HG03457 (cell line): ENCODE measurements around the gene LCLAT1.
"Not testable (repeated sequence)": the region's sequence is repeated elsewhere in the genome, so short reads cannot be mapped to it uniquely, and the experiment has no call there.

Source experiments
- ATAC-seq: cut with Tn5 transposase; IDR thresholded peaks from one replicate; pipeline ENCODE4 v1.9.1; 2021; ENCODE audit warnings: moderate number of reproducible peaks; ENCODE audit not compliant: unreplicated experiment

LCLAT1 gene

GRCh38 chr2:30453498-30453897, 6.5 kb downstream of the LCLAT1 start:
- ATAC-seq = no peak

- no peak for ATAC-seq
These were observed 7.5 kb downstream of the LCLAT1 start for GRCh38 chr2:30454571-30454970.

GRCh38 chr2:30455114-30455738, 8.2 kb downstream of the LCLAT1 start:
- no peak for ATAC-seq

- ATAC-seq = no peak
These were observed 9.1 kb downstream of the LCLAT1 start for GRCh38 chr2:30456106-30456505.

- no peak for ATAC-seq
These were observed 9.5 kb downstream of the LCLAT1 start for GRCh38 chr2:30456579-30456978.

- ATAC-seq = no peak
These were observed 10.2 kb downstream of the LCLAT1 start for GRCh38 chr2:30457296-30457695.

- no peak for ATAC-seq
These were observed 12.1 kb downstream of the LCLAT1 start for GRCh38 chr2:30459140-30459539.

- no peak for ATAC-seq
These were observed 15.2 kb downstream of the LCLAT1 start for GRCh38 chr2:30462131-30462857.

- no peak for ATAC-seq
These were observed 16.5 kb downstream of the LCLAT1 start for GRCh38 chr2:30463535-30463934.

GRCh38 chr2:30464544-30465170, 17.6 kb downstream of the LCLAT1 start:
- ATAC-seq = no peak

- no peak for ATAC-seq
These were observed 18.1 kb downstream of the LCLAT1 start for GRCh38 chr2:30465171-30465545.

- ATAC-seq = no peak
These were observed 19.2 kb downstream of the LCLAT1 start for GRCh38 chr2:30466216-30466615.

GRCh38 chr2:30467062-30467826, 20.2 kb downstream of the LCLAT1 start:
- not testable (repeated sequence) for ATAC-seq

- ATAC-seq = no peak
These were observed 23.4 kb downstream of the LCLAT1 start for GRCh38 chr2:30470426-30470825.

- no peak for ATAC-seq
These were observed 25.3 kb downstream of the LCLAT1 start for GRCh38 chr2:30472326-30472725.

GRCh38 chr2:30475542-30475941, 28.5 kb downstream of the LCLAT1 start:
- ATAC-seq = no peak

GRCh38 chr2:30476636-30477035, 29.6 kb downstream of the LCLAT1 start:
- no peak for ATAC-seq

GRCh38 chr2:30480703-30481322, 33.8 kb downstream of the LCLAT1 start:
- no peak for ATAC-seq

- ATAC-seq = no peak
These were observed 34.3 kb downstream of the LCLAT1 start for GRCh38 chr2:30481323-30481800.

- ATAC-seq = no peak
These were observed 35.0 kb downstream of the LCLAT1 start for GRCh38 chr2:30482011-30482410.

- no peak for ATAC-seq
These were observed 37.1 kb downstream of the LCLAT1 start for GRCh38 chr2:30484145-30484544.
